ENCODE results near the gene APPL2. TPM values are rescaled to one million over a fixed set of nuclear protein-coding genes. Genes with fewer than 3 reads are reported as not detected.

APPL2 gene
- total RNA-seq, 1 donor from 2014 or later, result 47.5 TPM

GRCh38 chr12:105204916-105205315 is 31.1 kb downstream of the APPL2 start:
- Mint-ChIP-seq H3K36me3 (ENCODE audit: low read depth) (peaks cover 49% of the 10 kb centered on the region), H3K4me3 (ENCODE audit: unreplicated experiment) (no peak overlapping the region), H3K27ac (ENCODE audit: unreplicated experiment) (peak overlapping the region; percentile 47), H3K4me1 (ENCODE audit: low read depth) (peaks cover 11% of the 10 kb centered on the region), H3K9me3 (ENCODE audit: low read depth) (no peaks in the 10 kb centered on the region), H3K27me3 (ENCODE audit: low read depth) (no peaks in the 10 kb centered on the region)
- TF ChIP-seq, protein P1, sequence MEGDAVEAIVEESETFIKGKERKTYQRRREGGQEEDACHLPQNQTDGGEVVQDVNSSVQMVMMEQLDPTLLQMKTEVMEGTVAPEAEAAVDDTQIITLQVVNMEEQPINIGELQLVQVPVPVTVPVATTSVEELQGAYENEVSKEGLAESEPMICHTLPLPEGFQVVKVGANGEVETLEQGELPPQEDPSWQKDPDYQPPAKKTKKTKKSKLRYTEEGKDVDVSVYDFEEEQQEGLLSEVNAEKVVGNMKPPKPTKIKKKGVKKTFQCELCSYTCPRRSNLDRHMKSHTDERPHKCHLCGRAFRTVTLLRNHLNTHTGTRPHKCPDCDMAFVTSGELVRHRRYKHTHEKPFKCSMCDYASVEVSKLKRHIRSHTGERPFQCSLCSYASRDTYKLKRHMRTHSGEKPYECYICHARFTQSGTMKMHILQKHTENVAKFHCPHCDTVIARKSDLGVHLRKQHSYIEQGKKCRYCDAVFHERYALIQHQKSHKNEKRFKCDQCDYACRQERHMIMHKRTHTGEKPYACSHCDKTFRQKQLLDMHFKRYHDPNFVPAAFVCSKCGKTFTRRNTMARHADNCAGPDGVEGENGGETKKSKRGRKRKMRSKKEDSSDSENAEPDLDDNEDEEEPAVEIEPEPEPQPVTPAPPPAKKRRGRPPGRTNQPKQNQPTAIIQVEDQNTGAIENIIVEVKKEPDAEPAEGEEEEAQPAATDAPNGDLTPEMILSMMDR (IDR thresholded peaks at IDR 0.05), result no peak
- no peak for DNase-seq (ENCODE audit: low spot score)

GRCh38 chr12:105204127-105204526 is 31.8 kb downstream of the APPL2 start:
- DNase-seq (ENCODE audit: low spot score), result no peak
- TF ChIP-seq, protein P1 (IDR thresholded peaks at IDR 0.05), result no peak
- Mint-ChIP-seq H3K27me3 (ENCODE audit: low read depth) (no peaks in the 10 kb centered on the region), H3K9me3 (ENCODE audit: low read depth) (no peaks in the 10 kb centered on the region), H3K27ac (ENCODE audit: unreplicated experiment) (peak overlapping the region; percentile 11), H3K36me3 (ENCODE audit: low read depth) (peaks cover 49% of the 10 kb centered on the region), H3K4me3 (ENCODE audit: unreplicated experiment) (no peak overlapping the region), H3K4me1 (ENCODE audit: low read depth) (peaks cover 17% of the 10 kb centered on the region)

DNA sequence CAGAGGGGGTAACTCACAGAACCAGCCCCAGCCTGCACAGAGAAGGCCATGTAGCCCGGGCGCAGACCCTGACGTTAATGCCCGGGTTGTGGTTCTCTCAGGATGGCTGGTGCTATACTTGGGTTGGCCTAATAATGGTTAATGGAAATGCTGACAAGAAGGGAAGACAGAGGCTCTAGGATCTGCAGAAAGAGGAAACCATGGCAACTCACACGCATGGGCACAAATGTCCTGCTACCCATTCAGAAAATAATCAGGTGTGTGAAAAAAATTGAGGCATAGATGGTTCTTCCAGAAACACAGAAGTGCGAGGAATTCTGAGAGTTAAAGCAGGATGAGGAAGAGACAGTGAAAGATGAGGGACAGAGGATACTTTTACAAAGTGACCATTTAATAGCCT is 33.8 kb downstream of the APPL2 start:
- no peak overlapping the region for H3K27ac Mint-ChIP-seq (ENCODE audit: unreplicated experiment)
- H3K27me3 Mint-ChIP-seq (ENCODE audit: low read depth), result no peaks in the 10 kb centered on the region
- TF ChIP-seq, protein P1 (IDR thresholded peaks at IDR 0.05), result no peak
- H3K9me3 Mint-ChIP-seq (ENCODE audit: low read depth), result no peaks in the 10 kb centered on the region
- peaks cover 44% of the 10 kb centered on the region for H3K36me3 Mint-ChIP-seq (ENCODE audit: low read depth)
- no peak for DNase-seq (ENCODE audit: low spot score)
- H3K4me3 Mint-ChIP-seq (ENCODE audit: unreplicated experiment), result no peak overlapping the region
- H3K4me1 Mint-ChIP-seq (ENCODE audit: low read depth), result peaks cover 17% of the 10 kb centered on the region

DNA sequence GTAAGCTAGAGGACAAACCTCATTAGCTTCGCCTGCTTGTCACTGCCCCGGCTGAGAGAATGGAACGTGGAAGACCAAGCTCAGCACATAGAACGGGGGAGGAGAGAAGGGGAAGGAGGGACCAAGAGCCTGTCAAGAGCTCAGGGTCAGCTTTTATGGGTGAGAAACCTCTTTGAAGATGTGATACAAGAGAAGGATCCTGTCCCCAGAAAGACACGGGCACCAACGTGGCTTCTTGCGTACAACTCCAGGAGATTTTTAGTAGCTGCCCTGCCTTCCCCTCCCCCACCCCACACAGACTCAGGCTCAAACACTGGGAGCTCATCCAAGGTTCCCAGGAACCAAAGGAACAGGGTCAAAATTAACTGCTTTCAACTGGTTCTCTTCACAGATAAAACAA is 34.7 kb downstream of the APPL2 start:
- H3K27me3 Mint-ChIP-seq (ENCODE audit: low read depth), result no peaks in the 10 kb centered on the region
- TF ChIP-seq, protein P1 (IDR thresholded peaks at IDR 0.05), result no peak
- peaks cover 40% of the 10 kb centered on the region for H3K36me3 Mint-ChIP-seq (ENCODE audit: low read depth)
- DNase-seq (ENCODE audit: low spot score), result no peak
- H3K4me1 Mint-ChIP-seq (ENCODE audit: low read depth), result peaks cover 17% of the 10 kb centered on the region
- no peak overlapping the region for H3K4me3 Mint-ChIP-seq (ENCODE audit: unreplicated experiment)
- H3K9me3 Mint-ChIP-seq (ENCODE audit: low read depth), result no peaks in the 10 kb centered on the region
- H3K27ac Mint-ChIP-seq (ENCODE audit: unreplicated experiment), result peak overlapping the region; percentile 36

GRCh38 chr12:105200385-105200784 is 35.6 kb downstream of the APPL2 start:
- H3K9me3 Mint-ChIP-seq (ENCODE audit: low read depth), result no peaks in the 10 kb centered on the region
- H3K27ac Mint-ChIP-seq (ENCODE audit: unreplicated experiment), result peak overlapping the region; percentile 8
- peaks cover 16% of the 10 kb centered on the region for H3K4me1 Mint-ChIP-seq (ENCODE audit: low read depth)
- peaks cover 39% of the 10 kb centered on the region for H3K36me3 Mint-ChIP-seq (ENCODE audit: low read depth)
- TF ChIP-seq, protein P1 (IDR thresholded peaks at IDR 0.05), result no peak
- no peak for DNase-seq (ENCODE audit: low spot score)
- no peaks in the 10 kb centered on the region for H3K27me3 Mint-ChIP-seq (ENCODE audit: low read depth)
- H3K4me3 Mint-ChIP-seq (ENCODE audit: unreplicated experiment), result no peak overlapping the region

Measured in chondrocyte (in vitro differentiated cells).